Stimulated activated CD4-positive, alpha-beta T cell treated with anti-CD3 and anti-CD28 coated beads, Interleukin-1b, Interleukin-23, amount 100 ng/mL, for 1 hour (primary cell): ENCODE data around the gene ARID1B.

Experiments used
- DNase-seq, 2 donors: peaks; one replicate each; pipeline ENCODE4 v3.0.0-alpha.2; 2020; ENCODE audit warnings: low read depth in 2 of 2

ARID1B gene

GRCh38 chr6:157157258-157157657 is 380.1 kb downstream of the ARID1B start:
- DNase-seq = no peak

DNA sequence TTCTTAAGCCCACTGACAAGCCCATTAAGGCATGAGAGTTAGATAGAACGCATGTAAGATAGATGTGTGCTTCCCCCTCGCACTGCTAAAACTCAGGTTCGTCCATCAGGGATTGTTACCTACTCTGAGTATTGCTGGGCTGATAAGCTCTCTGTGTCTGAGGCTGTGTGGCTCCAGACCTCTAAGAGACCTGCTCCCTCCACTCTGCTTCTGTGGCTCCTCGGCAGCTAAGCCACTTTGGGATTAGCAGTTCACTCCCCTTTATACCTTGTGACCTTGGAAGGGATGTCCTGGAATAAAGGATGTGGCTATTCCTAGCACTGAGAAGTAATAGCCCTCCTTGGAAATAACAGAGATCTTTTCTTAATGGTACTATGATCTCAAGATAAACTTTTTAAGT is 381.3 kb downstream of the ARID1B start:
- no peak for DNase-seq

DNA sequence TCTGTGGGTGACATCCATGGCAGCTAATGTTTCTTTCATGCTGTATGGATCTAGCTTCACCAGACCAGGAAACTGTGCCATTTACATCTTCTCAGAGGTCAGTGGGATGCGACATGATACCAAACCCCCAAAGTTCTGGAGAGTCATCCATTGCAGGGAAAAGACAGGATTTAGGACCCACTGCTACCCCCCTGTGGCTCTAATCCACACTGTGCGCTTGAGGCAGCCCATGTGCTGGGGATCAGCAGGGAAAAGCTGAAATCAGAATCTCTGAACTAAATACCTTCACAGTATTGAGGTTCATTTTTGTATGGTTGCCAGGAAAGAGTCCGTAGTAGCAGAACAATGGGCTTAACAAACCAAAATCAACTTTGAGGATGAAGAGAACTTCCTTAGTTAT is 381.7 kb downstream of the ARID1B start:
- no peak for DNase-seq

DNA sequence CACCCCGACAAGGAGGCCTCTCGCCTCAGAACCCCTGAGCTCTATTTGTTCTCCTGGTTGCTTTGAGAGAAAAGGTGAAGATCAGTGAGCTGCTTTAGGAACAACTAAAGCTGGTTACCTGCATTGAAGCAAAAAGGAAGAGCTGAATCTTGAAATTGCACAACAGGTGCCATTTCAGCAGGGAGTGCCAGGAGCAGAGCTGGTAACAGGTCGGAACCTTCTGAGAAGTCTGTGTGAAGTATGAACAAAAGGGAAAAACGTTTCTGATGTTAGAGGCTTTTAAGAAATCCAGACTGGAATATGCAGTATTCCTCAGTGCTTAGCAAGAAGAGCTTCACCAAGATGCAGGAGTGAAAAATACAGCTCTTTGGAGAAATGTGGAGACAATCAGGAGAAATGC is 382.2 kb downstream of the ARID1B start:
- DNase-seq = no peak

- DNase-seq = no peak
Measured at GRCh38 chr6:157161912-157162311, 384.7 kb downstream of the ARID1B start.

DNA sequence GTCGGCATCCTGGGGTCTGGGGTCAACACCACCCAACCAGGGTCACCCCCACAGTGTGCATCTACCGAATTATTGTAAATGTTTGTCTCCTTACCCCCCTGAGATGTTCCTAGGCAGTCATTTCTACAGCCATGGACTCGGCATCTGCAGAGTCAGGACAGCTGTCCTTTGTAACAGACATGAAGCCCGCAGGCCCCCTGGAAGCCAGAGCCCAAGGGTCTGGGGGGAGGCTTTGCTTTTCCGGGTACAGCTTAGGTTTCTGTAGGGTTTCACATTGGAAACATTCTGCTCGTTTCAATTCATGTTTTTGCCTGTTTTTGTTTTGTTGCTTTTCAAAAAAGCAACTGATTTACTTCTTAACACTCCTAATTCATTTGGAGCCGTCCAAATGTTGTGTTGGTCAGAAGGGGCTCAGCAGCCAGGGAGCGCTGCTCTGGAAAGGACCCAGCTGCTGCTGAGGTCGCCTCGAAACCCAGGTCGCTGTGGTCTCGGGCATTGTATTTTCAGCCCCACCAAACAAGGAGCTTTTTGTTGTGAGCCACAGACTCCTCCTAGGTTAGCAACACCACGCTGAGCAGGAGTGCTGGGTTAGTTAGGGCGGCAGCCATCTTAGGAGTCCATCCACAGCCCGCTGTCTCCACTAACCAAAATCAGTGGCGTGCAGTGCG is 385.7 kb downstream of the ARID1B start:
- no peak for DNase-seq

- DNase-seq = no peak
Measured at GRCh38 chr6:157163434-157164159, 386.4 kb downstream of the ARID1B start.

DNA sequence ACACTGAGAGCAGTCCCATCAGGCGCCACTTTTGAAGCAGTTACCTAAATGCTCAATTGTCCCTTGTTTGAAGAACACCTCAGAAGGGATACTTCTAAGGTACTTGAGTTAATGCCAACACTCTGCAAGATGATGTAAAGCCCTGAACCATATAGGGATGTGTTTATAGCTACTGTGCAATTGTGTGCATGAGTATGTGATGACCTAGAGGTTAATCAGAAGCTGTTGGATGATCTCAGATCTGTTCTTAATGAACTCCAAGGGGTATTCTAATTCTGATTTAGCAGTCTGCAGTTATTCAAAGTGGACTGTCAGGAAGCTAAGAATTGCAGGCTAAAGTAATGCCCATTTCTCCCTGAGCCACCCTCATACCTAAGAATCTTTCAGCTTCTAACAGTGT is 387.8 kb downstream of the ARID1B start:
- DNase-seq = no peak

GRCh38 chr6:157166784-157167183 is 389.6 kb downstream of the ARID1B start:
- no peak for DNase-seq

DNA sequence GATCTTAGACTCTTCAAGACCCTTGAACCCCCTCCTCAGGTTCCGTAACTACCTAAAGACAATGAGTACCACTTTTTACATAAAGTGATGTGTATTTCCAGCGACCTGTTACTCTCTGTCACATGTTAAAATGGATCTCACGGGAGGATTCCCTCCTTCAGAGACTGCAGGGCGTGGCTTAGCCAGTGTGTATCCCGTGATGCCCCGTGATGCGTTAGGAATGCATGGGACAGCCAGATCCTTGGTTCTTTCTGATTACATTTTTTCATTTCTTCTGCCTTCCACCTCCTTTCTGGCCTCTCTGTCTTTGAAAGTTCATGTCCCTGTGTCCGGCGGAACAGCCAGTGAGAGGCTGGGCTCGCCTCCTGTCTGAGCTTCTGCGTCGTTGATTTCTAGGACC is 390.7 kb downstream of the ARID1B start:
- DNase-seq = no peak

DNA sequence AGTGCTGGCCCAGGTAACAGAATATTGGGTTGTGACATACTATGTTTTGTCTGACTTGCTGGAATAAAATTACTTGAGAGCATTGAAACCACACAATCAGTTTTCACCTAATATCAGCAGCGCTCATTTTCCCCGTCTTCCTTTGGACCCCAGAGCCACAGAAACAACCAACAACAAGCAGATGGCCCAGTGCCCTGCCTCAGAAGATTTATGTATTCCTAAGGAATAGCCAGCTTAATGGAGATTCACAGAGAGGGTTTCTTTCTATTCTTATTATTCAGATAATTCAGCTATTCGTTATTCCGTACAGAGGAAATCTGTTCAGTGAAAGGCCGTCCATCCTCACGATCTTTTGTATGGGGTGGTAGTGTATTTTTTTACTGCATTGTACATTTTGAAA is 391.3 kb downstream of the ARID1B start:
- DNase-seq = no peak

- no peak for DNase-seq
Measured at GRCh38 chr6:157169226-157169625, 392.0 kb downstream of the ARID1B start.

- DNase-seq = no peak
Measured at GRCh38 chr6:157169656-157170055, 392.5 kb downstream of the ARID1B start.

GRCh38 chr6:157170535-157170934 is 393.4 kb downstream of the ARID1B start:
- DNase-seq = no peak

DNA sequence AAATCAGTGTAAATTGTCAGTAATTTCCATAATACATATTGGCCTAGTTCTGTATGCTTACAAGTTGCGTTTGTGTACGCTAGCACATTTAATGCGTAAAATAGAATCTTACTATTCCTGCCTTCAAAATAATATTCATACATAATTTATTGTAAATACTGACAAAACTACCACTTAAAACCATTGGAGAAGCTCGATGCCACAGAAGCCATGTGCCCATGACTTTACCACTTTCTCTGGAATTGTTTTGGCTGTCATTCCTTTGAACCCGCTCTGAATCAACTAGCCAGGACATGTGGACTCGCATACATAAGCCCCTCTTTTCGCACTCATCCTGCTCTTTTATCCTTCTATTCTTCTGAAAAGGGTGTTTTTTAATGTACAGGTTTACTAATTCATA is 394.6 kb downstream of the ARID1B start:
- no peak for DNase-seq

- DNase-seq = no peak
Measured at GRCh38 chr6:157172231-157172701, 395.1 kb downstream of the ARID1B start.

GRCh38 chr6:157172830-157173536 is 395.8 kb downstream of the ARID1B start:
- DNase-seq = no peak

- no peak for DNase-seq
Measured at GRCh38 chr6:157173776-157174175, 396.6 kb downstream of the ARID1B start.

GRCh38 chr6:157174731-157175130 is 397.6 kb downstream of the ARID1B start:
- DNase-seq = no peak

- DNase-seq = no peak
Measured at GRCh38 chr6:157177731-157178336, 400.7 kb downstream of the ARID1B start.

- DNase-seq = no peak
Measured at GRCh38 chr6:157181649-157182048, 404.5 kb downstream of the ARID1B start.

GRCh38 chr6:157182503-157183264 is 405.5 kb downstream of the ARID1B start:
- no peak for DNase-seq
